PFSK-1 (cell line): Measurements from ENCODE around the gene EEF1AKMT3.

Source experiments
- POLR2AphosphoS5 ChIP-seq: IDR thresholded peaks from 2 replicates; pipeline ENCODE4 v1.6.1; 2012; ENCODE audit warnings: low read depth, mild to moderate bottlenecking, control low read depth, low read length, moderate library complexity
- SIN3A ChIP-seq: IDR thresholded peaks from 2 replicates; pipeline ENCODE4 v1.6.1; 2012; ENCODE audit warnings: mild to moderate bottlenecking, low read length, moderate library complexity, borderline replicate concordance; ENCODE audit not compliant: insufficient read depth

DNA sequence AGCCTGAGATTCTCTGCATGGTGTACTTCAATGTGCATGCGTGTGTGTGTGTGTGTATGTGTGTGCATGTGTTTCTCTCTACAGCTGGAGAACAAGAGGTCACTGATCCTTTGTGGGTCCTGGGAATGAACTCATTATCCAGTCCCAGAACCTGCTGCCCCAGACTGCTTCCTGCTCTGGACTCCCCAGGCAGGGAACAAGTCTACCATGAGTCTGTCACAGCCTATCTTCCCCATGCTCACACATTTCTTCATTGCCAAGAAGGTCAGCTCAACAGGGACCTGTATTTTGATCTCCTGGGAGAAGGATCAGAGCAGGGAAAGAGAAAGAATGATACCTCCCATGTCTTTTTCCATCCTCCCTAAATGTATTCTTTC is 31.0 kb upstream of the EEF1AKMT3 start:
- TF ChIP-seq POLR2AphosphoS5 (no peak), SIN3A (no peak)
